ENCODE measurements around the gene NUDT22. TPM values are rescaled to one million over a fixed set of nuclear protein-coding genes. Genes with fewer than 3 reads are reported as not detected.

The NUDT22 gene
- total RNA-seq (2022; extraction: Qiagen RNA extraction) = 32.7 to 41.9 TPM (median 40.5 TPM) in 5 replicates

GRCh38 chr11:64225608-64226506 lies at the start of gene NUDT22, which contains the start of gene TRPT1:
Gene NUDT22, plus strand, starts transcription at chr11:64226274. Its CDS starts 379 bp downstream, at chr11:64226653.
Gene TRPT1, minus strand, starts transcription at chr11:64226186. Its CDS starts 326 bp downstream, at chr11:64225860.

GRCh38 chr11:64185693-64186491 lies 40.2 kb upstream of the NUDT22 start, which contains the start of gene STIP1:
Gene STIP1, plus strand, starts transcription at chr11:64186171. Its CDS starts 91 bp downstream, at chr11:64186262.

GRCh38 chr11:64206457-64207255 lies 19.4 kb upstream of the NUDT22 start, which contains the start of gene FERMT3:
Gene FERMT3, plus strand, starts transcription at chr11:64206721. Its CDS starts 644 bp downstream, at chr11:64207365.

GRCh38 chr11:64230171-64230984 lies 4.3 kb downstream of the NUDT22 start, which contains the start of gene DNAJC4:
Gene DNAJC4, plus strand, starts transcription at chr11:64230548. Its CDS starts 307 bp downstream, at chr11:64230855.

GRCh38 chr11:64233913-64234586 lies 8.0 kb downstream of the NUDT22 start, which contains the start of gene VEGFB:
Gene VEGFB, plus strand, starts transcription at chr11:64234584. Its CDS starts 250 bp downstream, at chr11:64234834.

GRCh38 chr11:64240435-64241240 lies 14.6 kb downstream of the NUDT22 start, which contains the start of gene FKBP2:
Gene FKBP2, plus strand, starts transcription at chr11:64241095. Its CDS starts 1,293 bp downstream, at chr11:64242388.

GRCh38 chr11:64246871-64247728 lies 21.0 kb downstream of the NUDT22 start, which contains the start of gene PPP1R14B:
Gene PPP1R14B, minus strand, starts transcription at chr11:64246943. Its CDS starts 270 bp downstream, at chr11:64246673.

GRCh38 chr11:64251016-64251752 lies 25.1 kb downstream of the NUDT22 start, which contains the start of gene PLCB3:
Gene PLCB3, plus strand, starts transcription at chr11:64251530. Its CDS starts 120 bp downstream, at chr11:64251650.

Other genes starting within 250 kb of the NUDT22 start
- gene OTUB1, start 239.8 kb upstream of the NUDT22 start, total RNA-seq (2022; extraction: Qiagen RNA extraction) = 104 to 139 TPM (median 129 TPM) in 5 replicates
- gene FLRT1, start 190.3 kb upstream of the NUDT22 start, total RNA-seq (2022; extraction: Qiagen RNA extraction) = 0.03 to 0.07 TPM (median 0.06 TPM) in 5 replicates
- gene MACROD1, start 60.2 kb upstream of the NUDT22 start, total RNA-seq (2022; extraction: Qiagen RNA extraction) = 6.1 to 14.8 TPM (median 13.6 TPM) in 5 replicates
- 242 to 294 TPM (median 250 TPM) in 5 replicates for gene STIP1, start 40.1 kb upstream of the NUDT22 start, total RNA-seq (2022; extraction: Qiagen RNA extraction)
- gene FERMT3, start 19.6 kb upstream of the NUDT22 start, total RNA-seq (2022; extraction: Qiagen RNA extraction) = 0.87 to 4.3 TPM (median 1.5 TPM) in 5 replicates
- gene TRPT1, start 88 bp upstream of the NUDT22 start, total RNA-seq (2022; extraction: Qiagen RNA extraction) = 18.8 to 29.6 TPM (median 28.4 TPM) in 5 replicates
- gene DNAJC4, start 4.3 kb downstream of the NUDT22 start, total RNA-seq (2022; extraction: Qiagen RNA extraction) = 18.5 to 24.0 TPM (median 23.4 TPM) in 5 replicates
- 35.3 to 52.8 TPM (median 49.7 TPM) in 5 replicates for gene VEGFB, start 8.3 kb downstream of the NUDT22 start, total RNA-seq (2022; extraction: Qiagen RNA extraction)
- 121 to 143 TPM (median 138 TPM) in 5 replicates for gene FKBP2, start 14.8 kb downstream of the NUDT22 start, total RNA-seq (2022; extraction: Qiagen RNA extraction)
- gene PPP1R14B, start 20.7 kb downstream of the NUDT22 start, total RNA-seq (2022; extraction: Qiagen RNA extraction) = 222 to 403 TPM (median 372 TPM) in 5 replicates
- 16.6 to 25.5 TPM (median 23.1 TPM) in 5 replicates for gene PLCB3, start 25.3 kb downstream of the NUDT22 start, total RNA-seq (2022; extraction: Qiagen RNA extraction)
- gene BAD, start 58.4 kb downstream of the NUDT22 start, total RNA-seq (2022; extraction: Qiagen RNA extraction) = 74.5 to 102 TPM (median 92.9 TPM) in 5 replicates
- 33.2 to 57.0 TPM (median 50.5 TPM) in 5 replicates for gene GPR137, start 59.6 kb downstream of the NUDT22 start, total RNA-seq (2022; extraction: Qiagen RNA extraction)
- 0.07 to 0.10 TPM (median 0.09 TPM) in 3 of 5 replicates, not detected in the others for gene KCNK4, start 65.0 kb downstream of the NUDT22 start, total RNA-seq (2022; extraction: Qiagen RNA extraction)
- gene CATSPERZ, start 74.1 kb downstream of the NUDT22 start, total RNA-seq (2022; extraction: Qiagen RNA extraction) = 2.2 to 3.2 TPM (median 2.7 TPM) in 5 replicates
- 38.9 to 67.0 TPM (median 66.2 TPM) in 5 replicates for gene ESRRA, start 79.2 kb downstream of the NUDT22 start, total RNA-seq (2022; extraction: Qiagen RNA extraction)
- 420 to 490 TPM (median 440 TPM) in 5 replicates for gene TRMT112, start 91.3 kb downstream of the NUDT22 start, total RNA-seq (2022; extraction: Qiagen RNA extraction)
- gene PRDX5, start 91.8 kb downstream of the NUDT22 start, total RNA-seq (2022; extraction: Qiagen RNA extraction) = 388 to 493 TPM (median 487 TPM) in 5 replicates
- 10.4 to 14.4 TPM (median 12.6 TPM) in 5 replicates for gene CCDC88B, start 113.9 kb downstream of the NUDT22 start, total RNA-seq (2022; extraction: Qiagen RNA extraction)
- gene RPS6KA4, start 132.9 kb downstream of the NUDT22 start, total RNA-seq (2022; extraction: Qiagen RNA extraction) = 51.0 to 71.6 TPM (median 67.7 TPM) in 5 replicates